Measurements from ENCODE around the gene CERS4. TPM values are rescaled to one million over a fixed set of nuclear protein-coding genes. Genes with fewer than 3 reads are reported as not detected.
"Not testable (repeated sequence)": the region's sequence is repeated elsewhere in the genome, so short reads cannot be mapped to it uniquely, and the experiment has no call there.

The CERS4 gene
- 0.47 TPM in 1 of 2 replicates, not detected in the other for total RNA-seq
- polyA plus RNA-seq (2012): not detected

- DNase-seq (ENCODE audit: low read depth): no peak
These were observed at the start of gene CERS4 for GRCh38 chr19:8208922-8209461. Gene CERS4, plus strand, starts transcription at chr19:8209370. Its CDS starts 41,707 bp downstream, at chr19:8251077.

GRCh38 chr19:8161135-8161646, 48.0 kb upstream of the CERS4 start:
- no peak for DNase-seq (ENCODE audit: low read depth)

GRCh38 chr19:8163759-8164158, 45.4 kb upstream of the CERS4 start:
- no peak for DNase-seq (ENCODE audit: low read depth)

- no peak for DNase-seq (ENCODE audit: low read depth)
These were observed 41.2 kb upstream of the CERS4 start for GRCh38 chr19:8167985-8168384.

- no peak for DNase-seq (ENCODE audit: low read depth)
These were observed 40.6 kb upstream of the CERS4 start for GRCh38 chr19:8168537-8168936.

GRCh38 chr19:8174706-8175105, 34.5 kb upstream of the CERS4 start:
- peak; percentile 13 for DNase-seq (ENCODE audit: low read depth)

- no peak for DNase-seq (ENCODE audit: low read depth)
These were observed 29.2 kb upstream of the CERS4 start for GRCh38 chr19:8180018-8180417.

GRCh38 chr19:8184274-8184673, 24.9 kb upstream of the CERS4 start:
- no peak for DNase-seq (ENCODE audit: low read depth)

- DNase-seq (ENCODE audit: low read depth): no peak
These were observed 23.7 kb upstream of the CERS4 start for GRCh38 chr19:8185343-8186068.

GRCh38 chr19:8192221-8192820, 16.8 kb upstream of the CERS4 start:
- DNase-seq (ENCODE audit: low read depth): no peak

- DNase-seq (ENCODE audit: low read depth): no peak
These were observed 14.5 kb upstream of the CERS4 start for GRCh38 chr19:8194528-8195267.

GRCh38 chr19:8196271-8196927, 12.8 kb upstream of the CERS4 start:
- DNase-seq (ENCODE audit: low read depth): no peak

GRCh38 chr19:8203288-8204120, 5.7 kb upstream of the CERS4 start:
- DNase-seq (ENCODE audit: low read depth): not testable (repeated sequence)

GRCh38 chr19:8204961-8205360, 4.2 kb upstream of the CERS4 start:
- DNase-seq (ENCODE audit: low read depth): no peak

GRCh38 chr19:8206147-8207087, 2.8 kb upstream of the CERS4 start:
- no peak for DNase-seq (ENCODE audit: low read depth)

- DNase-seq (ENCODE audit: low read depth): not testable (repeated sequence)
These were observed 1.8 kb upstream of the CERS4 start for GRCh38 chr19:8207326-8207725.

- DNase-seq (ENCODE audit: low read depth): no peak
These were observed 850 bp upstream of the CERS4 start for GRCh38 chr19:8208119-8208921.

Data from myocyte (in vitro differentiated cells).